HCT116 (cell line): ENCODE measurements around the gene LYSMD2. TPM values are rescaled to one million over a fixed set of nuclear protein-coding genes. Genes with fewer than 3 reads are reported as not detected.

Experiments
- ATAC-seq: fragments of 200-7000 bp; cut with Tn5 transposase; 2 replicates; pipeline ENCODE4 v1.9.1; 2020; ENCODE audit warnings: mild to moderate bottlenecking, moderate library complexity
- BruUV-seq: library from RNA; stranded (reverse); fragments of 400-500 nt; replicated peaks from 2 replicates; lab custom pipeline; 2021; lab: Mats Ljungman, UMichigan
- CTCF ChIA-PET: fragments of 300-600 bp; sonication (Branson Sonifier 250); formaldehyde crosslinking; loops from one replicate; lab custom pipeline; 2021; ENCODE audit warnings: antibody characterized with exemption; lab: Charles Lee
- POLR2A ChIA-PET: fragments of 300-600, 350-600 bp; sonication (Branson Sonifier 250); formaldehyde crosslinking; loops from one replicate; lab custom pipeline; 2021; ENCODE audit warnings: antibody characterized with exemption; lab: Charles Lee
- RAD21 ChIA-PET, 2 experiments: fragments of 300-600 bp; sonication (Branson Sonifier 250); formaldehyde crosslinking; loops; one replicate each; lab custom pipeline; 2023; ENCODE audit warnings: low total read pairs in 2 of 2; ENCODE audit not compliant: uncharacterized antibody in 2 of 2, unreplicated experiment in 2 of 2, low non-redundant PET in 1 of 2; lab: Charles Lee
- DNase-seq: peaks from one replicate; pipeline ENCODE4 v3.0.0-alpha.2; 2010; ENCODE audit warnings: low read depth, low spot score
- H2AFZ ChIP-seq: fragments of 200-600 bp; shearing (Covaris generic), sonication (generic); 2 replicates; pipeline ENCODE4 v1.6.1; 2017; ENCODE audit warnings: low read depth, mixed run types, mixed read lengths, antibody characterized with exemption, low read length; ENCODE audit not compliant: poor library complexity, severe bottlenecking
- H3K27ac ChIP-seq: 2 replicates; pipeline ENCODE4 v1.5.1; 2012; ENCODE audit warnings: low read depth, low read length
- H3K27me3 ChIP-seq: fragments of 200-600 bp; sonication (generic); 2 replicates; pipeline ENCODE4 v1.6.1; 2016; ENCODE audit warnings: mixed run types, low read length, mixed read lengths; ENCODE audit not compliant: insufficient read depth
- H3K36me3 ChIP-seq, 2 experiments: fragments of 200-500 bp in 1 of 2; fragments of 200-600 bp in 1 of 2; sonication (Bioruptor generic) in 1 of 2; sonication (generic) in 1 of 2; 2 replicates each; pipeline versions ENCODE4 v1.5.1 to v1.6.1; 2014 to 2016; ENCODE audit warnings: low read length in 2 of 2, inconsistent platforms in 1 of 2, mixed read lengths in 1 of 2, mixed run types in 1 of 2; ENCODE audit not compliant: insufficient read depth in 2 of 2, control insufficient read depth in 1 of 2
- H3K4me1 ChIP-seq, 2 experiments: fragments of 200-600 bp in 1 of 2; sonication (generic) in 1 of 2; 2 replicates each; pipeline versions ENCODE4 v1.5.1 to v1.6.1; 2012 to 2017; ENCODE audit warnings: low read length in 2 of 2, inconsistent platforms in 1 of 2, mild to moderate bottlenecking in 1 of 2, mixed read lengths in 1 of 2, mixed run types in 1 of 2, moderate library complexity in 1 of 2; ENCODE audit not compliant: insufficient read depth in 2 of 2, control insufficient read depth in 1 of 2
- H3K4me2 ChIP-seq: fragments of 200-600 bp; sonication (generic); 2 replicates; pipeline ENCODE4 v1.6.1; 2017; ENCODE audit warnings: mixed run types, low read length, mixed read lengths
- H3K4me3 ChIP-seq, 2 experiments: fragments of 200-600 bp in 1 of 2; sonication (generic) in 1 of 2; replicated peaks in 1 of 2; 2 replicates each; pipeline ENCODE4 v1.5.1; 2011 to 2016; ENCODE audit warnings: low read length in 2 of 2, control low read depth in 1 of 2, low read depth in 1 of 2, mild to moderate bottlenecking in 1 of 2, mixed read lengths in 1 of 2, mixed run types in 1 of 2
- H3K79me2 ChIP-seq: fragments of 200-600 bp; sonication (generic); 2 replicates; pipeline ENCODE4 v1.6.1; 2017; ENCODE audit warnings: mild to moderate bottlenecking, mixed run types, low read length, moderate library complexity, mixed read lengths; ENCODE audit not compliant: insufficient read depth
- H3K9ac ChIP-seq: fragments of 200-600 bp; sonication (generic); 2 replicates; pipeline ENCODE4 v1.6.1; 2016; ENCODE audit warnings: low read length, mixed read lengths
- H3K9me2 ChIP-seq: fragments of 200-600 bp; sonication (generic), shearing (Covaris generic); 2 replicates; pipeline ENCODE4 v1.6.1; 2017; ENCODE audit warnings: mixed run types, mild to moderate bottlenecking, moderate library complexity; ENCODE audit not compliant: insufficient read depth
- H3K9me3 ChIP-seq, 2 experiments: fragments of 200-500 bp in 1 of 2; fragments of 200-600 bp in 1 of 2; sonication (Bioruptor generic) in 1 of 2; sonication (generic) in 1 of 2; 2 replicates each; pipeline ENCODE4 v1.6.1; 2014 to 2017; ENCODE audit warnings: low read length in 2 of 2, mixed read lengths in 2 of 2, inconsistent platforms in 1 of 2, low read depth in 1 of 2, mild to moderate bottlenecking in 1 of 2, mixed run types in 1 of 2, moderate library complexity in 1 of 2; ENCODE audit not compliant: control insufficient read depth in 1 of 2, insufficient read depth in 1 of 2
- H4K20me1 ChIP-seq: fragments of 200-600 bp; sonication (generic), shearing (Covaris generic); 2 replicates; pipeline ENCODE4 v1.6.1; 2017; ENCODE audit warnings: mixed run types, mild to moderate bottlenecking, moderate library complexity; ENCODE audit not compliant: insufficient read depth
- ATF3 ChIP-seq: IDR thresholded peaks from 2 replicates; pipeline ENCODE4 v1.6.1; 2012
- CEBPB ChIP-seq: IDR thresholded peaks from 2 replicates; pipeline ENCODE4 v1.6.1; 2012; ENCODE audit warnings: low read depth
- EGR1 ChIP-seq: IDR thresholded peaks from 2 replicates; pipeline ENCODE4 v1.6.1; 2012; ENCODE audit warnings: low read depth
- ELF1 ChIP-seq: IDR thresholded peaks from 2 replicates; pipeline ENCODE4 v1.6.1; 2012; ENCODE audit warnings: low read depth, borderline replicate concordance
- EZH2 ChIP-seq: fragments of 200-600 bp; sonication (generic); IDR thresholded peaks from 2 replicates; pipeline ENCODE4 v1.6.1; 2017; ENCODE audit warnings: antibody characterized with exemption, mixed run types
- EZH2phosphoT487 ChIP-seq: fragments of 200-600 bp; IDR thresholded peaks from 2 replicates; pipeline ENCODE4 v1.6.1; 2018; ENCODE audit warnings: antibody characterized with exemption, borderline replicate concordance
- JUND ChIP-seq: IDR thresholded peaks from 2 replicates; pipeline ENCODE4 v1.6.1; 2012
- MAX ChIP-seq: IDR thresholded peaks from 2 replicates; pipeline ENCODE4 v1.6.1; 2012
- POLR2A ChIP-seq: IDR thresholded peaks from 2 replicates; pipeline ENCODE4 v1.7.0; 2011; ENCODE audit warnings: borderline replicate concordance; ENCODE audit not compliant: insufficient read depth, insufficient read length; ENCODE audit errors: extremely low read depth
- POLR2AphosphoS5 ChIP-seq: IDR thresholded peaks from 2 replicates; pipeline ENCODE4 v1.6.1; 2011; ENCODE audit warnings: mild to moderate bottlenecking, low read depth, low read length, moderate library complexity
- RAD21 ChIP-seq: IDR thresholded peaks from 2 replicates; pipeline ENCODE4 v1.6.1; 2012; ENCODE audit warnings: low read depth, mild to moderate bottlenecking
- SIN3A ChIP-seq: IDR thresholded peaks from 2 replicates; pipeline ENCODE4 v1.6.1; 2012; ENCODE audit warnings: low read depth
- SP1 ChIP-seq: IDR thresholded peaks from 2 replicates; pipeline ENCODE4 v1.6.1; 2012; ENCODE audit warnings: low read depth
- SRF ChIP-seq: IDR thresholded peaks from 2 replicates; pipeline ENCODE4 v1.6.1; 2012; ENCODE audit warnings: low read depth
- YY1 ChIP-seq: IDR thresholded peaks from 2 replicates; pipeline ENCODE4 v1.6.1; 2011; ENCODE audit warnings: low read length, low read depth, moderate library complexity, mild to moderate bottlenecking; ENCODE audit not compliant: insufficient replicate concordance; ENCODE audit errors: extremely low read depth
- ZBTB33 ChIP-seq: IDR thresholded peaks from 2 replicates; pipeline ENCODE4 v1.6.1; 2011; ENCODE audit warnings: mild to moderate bottlenecking, low read length, moderate library complexity; ENCODE audit not compliant: insufficient replicate concordance; ENCODE audit errors: extremely low read depth
- ZFX ChIP-seq: fragments of 450-650 bp; IDR thresholded peaks from 2 replicates; pipeline ENCODE4 v1.6.1; 2017
- intact Hi-C: fragments of 100-400 bp; cut with micrococcal nuclease; formaldehyde crosslinking; loops from 2 replicates; pipeline ENCODE4 v1.10.0; 2022
- total RNA-seq: library from RNA; stranded (reverse); gene quantifications from one replicate; pipeline ENCODE4 v1.2.1, GENCODE V29; 2021; ENCODE audit not compliant: unreplicated experiment
- TF ChIP-seq, protein P1 (sequence below): IDR thresholded peaks from 2 replicates; pipeline ENCODE4 v1.6.1; 2012; ENCODE audit warnings: low read depth

Gene LYSMD2
- total RNA-seq, 1 experiment from 2014 or later: 10.8 TPM

DNA sequence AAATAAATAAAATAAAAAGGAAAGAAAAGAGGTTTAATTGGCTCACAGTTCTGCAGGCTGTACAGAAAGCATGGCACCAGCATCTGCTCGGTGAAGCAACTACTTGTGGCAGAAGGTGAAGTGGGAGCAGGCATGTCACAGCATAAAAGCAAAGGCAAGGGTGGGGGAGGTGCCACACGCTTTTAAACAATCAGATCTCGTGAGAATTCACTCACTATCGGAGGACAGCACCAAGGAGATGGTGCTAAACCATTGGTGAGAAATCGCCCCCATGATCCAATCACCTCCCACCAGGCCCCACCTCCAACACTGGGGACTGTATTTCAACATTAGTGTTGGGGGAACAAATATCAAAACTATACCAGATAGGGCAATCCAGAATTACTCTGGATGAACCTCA, 40.9 kb downstream of the LYSMD2 start:
- no peaks in the 10 kb centered on the region for H3K9me2 ChIP-seq
- ChIA-PET POLR2A (no interaction called here), RAD21 (no interaction called here), CTCF (interaction anchor here (2.1 kb wide), 1 partner anchor 47 kb away, joined by 5 read pairs; no protein-coding TSS in a partner anchor)
- H3K9ac ChIP-seq: no peak overlapping the region
- BruUV-seq: no TSS peak
- H4K20me1 ChIP-seq: no peaks in the 10 kb centered on the region
- H3K27ac ChIP-seq: no peak overlapping the region
- peaks cover 42% of the 10 kb centered on the region for H3K27me3 ChIP-seq
- H3K9me3 ChIP-seq: no peaks in the 10 kb centered on the region
- DNase-seq (no peak), ATAC-seq (no peak)
- H3K4me2 ChIP-seq: no peak overlapping the region
- no peak overlapping the region for H3K4me3 ChIP-seq
- H3K79me2 ChIP-seq: no peaks in the 10 kb centered on the region
- TF ChIP-seq ATF3 (no peak), ZBTB33 (no peak), POLR2A (no peak), SRF (no peak), YY1 (no peak), JUND (no peak), EZH2phosphoT487 (no peak), ELF1 (no peak), ZFX (no peak), EZH2 (no peak), SIN3A (no peak), POLR2AphosphoS5 (no peak), CEBPB (no peak), EGR1 (no peak), MAX (no peak), RAD21 (no peak), SP1 (no peak)
- TF ChIP-seq, protein P1, sequence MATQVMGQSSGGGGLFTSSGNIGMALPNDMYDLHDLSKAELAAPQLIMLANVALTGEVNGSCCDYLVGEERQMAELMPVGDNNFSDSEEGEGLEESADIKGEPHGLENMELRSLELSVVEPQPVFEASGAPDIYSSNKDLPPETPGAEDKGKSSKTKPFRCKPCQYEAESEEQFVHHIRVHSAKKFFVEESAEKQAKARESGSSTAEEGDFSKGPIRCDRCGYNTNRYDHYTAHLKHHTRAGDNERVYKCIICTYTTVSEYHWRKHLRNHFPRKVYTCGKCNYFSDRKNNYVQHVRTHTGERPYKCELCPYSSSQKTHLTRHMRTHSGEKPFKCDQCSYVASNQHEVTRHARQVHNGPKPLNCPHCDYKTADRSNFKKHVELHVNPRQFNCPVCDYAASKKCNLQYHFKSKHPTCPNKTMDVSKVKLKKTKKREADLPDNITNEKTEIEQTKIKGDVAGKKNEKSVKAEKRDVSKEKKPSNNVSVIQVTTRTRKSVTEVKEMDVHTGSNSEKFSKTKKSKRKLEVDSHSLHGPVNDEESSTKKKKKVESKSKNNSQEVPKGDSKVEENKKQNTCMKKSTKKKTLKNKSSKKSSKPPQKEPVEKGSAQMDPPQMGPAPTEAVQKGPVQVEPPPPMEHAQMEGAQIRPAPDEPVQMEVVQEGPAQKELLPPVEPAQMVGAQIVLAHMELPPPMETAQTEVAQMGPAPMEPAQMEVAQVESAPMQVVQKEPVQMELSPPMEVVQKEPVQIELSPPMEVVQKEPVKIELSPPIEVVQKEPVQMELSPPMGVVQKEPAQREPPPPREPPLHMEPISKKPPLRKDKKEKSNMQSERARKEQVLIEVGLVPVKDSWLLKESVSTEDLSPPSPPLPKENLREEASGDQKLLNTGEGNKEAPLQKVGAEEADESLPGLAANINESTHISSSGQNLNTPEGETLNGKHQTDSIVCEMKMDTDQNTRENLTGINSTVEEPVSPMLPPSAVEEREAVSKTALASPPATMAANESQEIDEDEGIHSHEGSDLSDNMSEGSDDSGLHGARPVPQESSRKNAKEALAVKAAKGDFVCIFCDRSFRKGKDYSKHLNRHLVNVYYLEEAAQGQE: no peak
- H3K36me3 ChIP-seq: no peaks in the 10 kb centered on the region
- H3K4me1 ChIP-seq: no peaks in the 10 kb centered on the region
- intact Hi-C loops: no loop called here
- H2AFZ ChIP-seq: no peak overlapping the region
